ENCODE results near the gene LAIR2.

Gene LAIR2

DNA sequence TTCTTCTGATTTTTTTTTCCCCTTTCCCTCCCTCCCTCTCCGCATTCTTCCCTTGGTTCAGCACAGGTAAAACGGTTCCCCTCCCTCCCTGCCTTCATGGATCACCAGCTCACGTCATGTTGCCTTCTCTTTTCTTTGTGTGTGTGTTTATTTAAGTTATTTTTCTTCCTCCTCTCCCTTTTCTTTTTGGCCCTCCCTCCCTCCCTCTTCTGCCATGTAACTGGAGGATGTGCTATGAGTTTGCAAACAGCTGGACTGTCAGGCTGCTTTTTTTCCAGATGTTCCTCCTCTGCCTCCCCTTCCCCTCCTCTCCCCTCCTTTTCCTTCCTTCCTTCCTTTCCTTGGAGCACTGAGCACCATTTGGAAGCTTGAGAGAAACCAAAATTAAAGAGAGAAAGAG lies 41.0 kb upstream of the LAIR2 start:
- DNase-seq (ENCODE audit: low read depth), result no peak
- TF ChIP-seq, protein P1, sequence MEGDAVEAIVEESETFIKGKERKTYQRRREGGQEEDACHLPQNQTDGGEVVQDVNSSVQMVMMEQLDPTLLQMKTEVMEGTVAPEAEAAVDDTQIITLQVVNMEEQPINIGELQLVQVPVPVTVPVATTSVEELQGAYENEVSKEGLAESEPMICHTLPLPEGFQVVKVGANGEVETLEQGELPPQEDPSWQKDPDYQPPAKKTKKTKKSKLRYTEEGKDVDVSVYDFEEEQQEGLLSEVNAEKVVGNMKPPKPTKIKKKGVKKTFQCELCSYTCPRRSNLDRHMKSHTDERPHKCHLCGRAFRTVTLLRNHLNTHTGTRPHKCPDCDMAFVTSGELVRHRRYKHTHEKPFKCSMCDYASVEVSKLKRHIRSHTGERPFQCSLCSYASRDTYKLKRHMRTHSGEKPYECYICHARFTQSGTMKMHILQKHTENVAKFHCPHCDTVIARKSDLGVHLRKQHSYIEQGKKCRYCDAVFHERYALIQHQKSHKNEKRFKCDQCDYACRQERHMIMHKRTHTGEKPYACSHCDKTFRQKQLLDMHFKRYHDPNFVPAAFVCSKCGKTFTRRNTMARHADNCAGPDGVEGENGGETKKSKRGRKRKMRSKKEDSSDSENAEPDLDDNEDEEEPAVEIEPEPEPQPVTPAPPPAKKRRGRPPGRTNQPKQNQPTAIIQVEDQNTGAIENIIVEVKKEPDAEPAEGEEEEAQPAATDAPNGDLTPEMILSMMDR (conservative IDR thresholded peaks at IDR 0.05; ENCODE audit: low read length), result no peak
- H3K4me3 ChIP-seq (ENCODE audit: low read length), result no peak overlapping the region

GRCh38 chr19:54462047-54462654 lies 40.5 kb upstream of the LAIR2 start:
- H3K4me3 ChIP-seq (ENCODE audit: low read length), result peak overlapping the region; percentile 65
- TF ChIP-seq, protein P1 (conservative IDR thresholded peaks at IDR 0.05; ENCODE audit: low read length), result no peak
- DNase-seq (ENCODE audit: low read depth), result no peak

GRCh38 chr19:54462655-54463530 lies 39.7 kb upstream of the LAIR2 start:
- DNase-seq (ENCODE audit: low read depth), result peak; percentile 63
- TF ChIP-seq, protein P1 (conservative IDR thresholded peaks at IDR 0.05; ENCODE audit: low read length), result peak; percentile 10; the same call in 1 of the 2 replicates
- H3K4me3 ChIP-seq (ENCODE audit: low read length), result peak overlapping the region; percentile 65

DNA sequence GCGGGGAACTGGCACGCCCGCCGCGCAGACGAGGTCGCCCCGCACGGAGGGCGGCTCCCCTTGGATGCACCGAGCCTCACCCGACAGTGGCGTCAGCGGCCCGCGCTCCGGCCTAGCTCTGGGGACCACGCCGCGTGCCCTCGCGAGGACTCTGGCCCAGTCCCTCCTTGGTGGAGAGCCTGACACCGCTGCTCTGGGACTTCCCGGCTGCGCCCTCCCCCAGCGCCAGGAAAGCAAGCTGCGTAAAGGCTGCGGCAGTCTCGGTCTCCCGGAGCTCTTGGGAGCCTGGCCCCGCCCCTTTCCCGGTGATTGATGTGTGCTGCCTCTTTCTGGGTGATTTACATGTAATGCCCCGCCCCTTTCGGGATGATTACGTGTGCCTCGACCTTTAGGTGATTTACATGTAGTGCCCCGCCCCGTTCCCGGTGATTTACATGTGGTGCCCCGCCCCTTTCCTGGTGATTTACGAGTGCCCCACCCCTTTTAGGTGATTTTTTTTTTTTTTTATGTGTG lies 39.0 kb upstream of the LAIR2 start, which contains the start of gene LENG9:
TSS of gene LENG9 (minus strand) at position 248 of the 513 bp plus-strand sequence. CDS start 252 bp downstream, outside the sequence.
- TF ChIP-seq, protein P1 (conservative IDR thresholded peaks at IDR 0.05; ENCODE audit: low read length), result no peak
- peak; percentile 97 for DNase-seq (ENCODE audit: low read depth)
- peak within 1 kb of the TSS; percentile 65 for H3K4me3 ChIP-seq (ENCODE audit: low read length)

- peak overlapping the region; percentile 65 for H3K4me3 ChIP-seq (ENCODE audit: low read length)
- DNase-seq (ENCODE audit: low read depth), result peak; percentile 49
- TF ChIP-seq, protein P1 (conservative IDR thresholded peaks at IDR 0.05; ENCODE audit: low read length), result no peak
Measured at GRCh38 chr19:54464044-54464629, 38.5 kb upstream of the LAIR2 start.

DNA sequence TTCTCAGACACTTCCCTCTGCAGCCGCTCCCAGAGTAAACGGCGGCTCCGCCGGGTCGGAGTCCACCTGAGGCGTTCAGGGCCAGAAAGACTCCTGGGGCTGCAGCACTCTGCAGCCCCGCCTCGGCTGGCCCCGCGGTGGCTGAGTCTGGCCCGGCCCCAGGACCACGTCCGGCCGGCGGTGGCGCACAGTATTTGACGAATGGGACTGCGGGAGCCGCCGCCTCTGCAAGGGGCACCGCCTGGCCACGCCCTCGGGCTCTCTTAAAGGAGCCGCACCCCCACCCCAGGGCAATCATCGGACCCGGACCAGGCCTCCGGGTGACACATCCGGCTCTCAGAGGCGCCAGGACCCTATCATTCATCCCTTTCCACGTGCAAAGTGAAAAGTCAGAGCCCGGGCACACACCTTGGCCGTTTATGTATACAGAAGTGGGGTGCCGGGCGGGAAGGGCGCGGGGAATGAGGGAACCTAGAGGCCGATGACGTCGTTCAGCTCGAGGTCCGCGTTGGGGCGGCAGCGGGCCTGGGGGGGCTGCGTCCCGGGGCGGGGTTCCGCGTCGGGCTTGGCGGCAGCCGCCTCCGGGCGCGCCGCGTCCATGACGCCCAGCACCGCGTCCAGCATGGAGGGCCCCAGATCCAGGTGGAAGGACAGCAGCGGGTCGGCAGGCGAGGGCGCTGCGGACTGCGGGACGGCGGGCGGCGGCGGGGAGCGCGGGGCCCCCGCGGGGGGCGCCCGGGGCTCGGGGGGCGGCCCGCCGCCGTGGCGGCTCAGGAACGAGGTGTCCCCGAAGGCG lies 37.8 kb upstream of the LAIR2 start:
- H3K4me3 ChIP-seq (ENCODE audit: low read length), result peak overlapping the region; percentile 65
- TF ChIP-seq, protein P1 (conservative IDR thresholded peaks at IDR 0.05; ENCODE audit: low read length), result no peak
- peak; percentile 73 for DNase-seq (ENCODE audit: low read depth)

All from AG10803 (cell line).